Activated CD4-positive, CD25-positive, alpha-beta regulatory T cell (primary cell): ENCODE measurements around the gene BCHE.

Source experiments
- DNase-seq, 4 experiments: peaks; one replicate each; lab custom pipeline; 2025; lab: John Stamatoyannopoulos, UW

BCHE gene

DNA sequence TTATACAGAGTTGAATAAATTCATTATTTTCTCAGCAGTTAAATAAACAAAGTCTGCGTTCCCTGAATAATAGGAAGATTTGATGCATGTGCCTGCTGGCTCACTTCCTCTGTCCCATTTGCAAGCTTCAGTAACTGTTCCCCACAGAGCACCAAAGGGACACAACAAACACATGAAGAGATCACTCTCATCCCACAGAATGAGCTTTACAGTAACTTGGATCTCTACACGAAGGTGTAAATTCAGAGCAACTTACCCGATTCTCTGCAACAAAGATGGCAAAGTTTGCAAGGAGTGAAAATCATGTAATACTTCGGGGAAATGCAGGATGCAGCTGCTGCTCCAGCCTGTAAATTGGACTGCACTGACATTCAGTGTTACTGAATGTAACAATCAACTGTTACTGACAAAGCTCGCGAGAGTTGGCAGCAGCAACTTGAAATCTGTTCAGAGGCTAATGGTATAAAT is at the start of gene BCHE:
Gene BCHE (minus strand): TSS at position 366 of the 468 bp plus-strand sequence. CDS start 6,390 bp downstream, outside the sequence.
- no peak for DNase-seq

DNA sequence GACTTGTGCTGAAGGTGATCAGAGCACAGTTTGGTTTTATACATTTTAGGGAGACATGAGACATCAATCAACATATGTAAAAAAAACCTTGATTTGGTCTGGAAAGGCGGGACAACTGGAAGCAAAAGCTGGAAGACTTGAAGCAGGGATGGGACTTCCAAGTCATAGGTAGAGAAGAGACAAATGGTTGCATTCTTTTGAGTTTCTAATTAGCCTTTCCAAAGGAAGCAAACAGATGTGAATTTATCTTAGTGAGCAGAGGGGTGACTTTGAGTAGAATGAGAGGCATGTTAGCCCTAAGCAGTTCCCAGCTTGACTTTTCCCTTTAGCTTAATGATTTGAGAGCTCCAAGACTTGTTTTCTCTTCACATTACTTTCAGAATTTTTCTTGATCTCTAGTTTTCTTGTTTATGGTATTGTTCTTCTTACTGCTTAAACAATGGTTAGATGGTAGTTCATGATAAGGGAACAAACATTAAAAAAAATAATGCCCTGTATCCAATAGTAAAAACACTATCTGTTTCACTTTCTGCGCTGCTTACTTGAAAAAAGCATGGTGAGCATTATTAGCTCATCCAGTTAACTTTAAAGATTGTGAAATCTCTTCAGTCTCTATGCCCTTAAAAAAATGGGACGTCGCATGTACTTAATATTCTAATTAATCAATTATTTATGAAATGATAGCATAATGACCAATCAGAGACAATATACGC is 48.5 kb upstream of the BCHE start:
- DNase-seq: no peak

GRCh38 chr3:165884518-165884917 is 47.3 kb upstream of the BCHE start:
- DNase-seq: no peak

- DNase-seq: no peak
These were observed 46.7 kb upstream of the BCHE start for GRCh38 chr3:165883863-165884478.

DNA sequence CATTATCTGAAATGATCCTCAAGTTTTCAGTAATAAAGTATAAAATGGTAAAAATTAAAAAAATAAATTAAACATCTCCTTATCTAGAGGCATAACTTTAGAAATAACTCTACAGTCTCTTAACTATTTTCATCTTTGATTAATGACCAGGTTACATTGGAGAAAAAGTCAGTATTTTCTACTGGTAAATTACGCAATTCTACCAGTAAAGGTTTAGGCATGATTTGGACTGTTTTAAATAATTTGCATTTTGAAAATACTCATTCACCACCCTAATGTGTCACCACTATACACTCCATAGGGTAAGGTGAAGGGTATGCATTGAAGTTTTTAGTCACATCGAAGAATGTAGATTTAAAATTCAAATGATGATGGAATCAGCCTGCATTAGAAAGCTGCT is 45.9 kb upstream of the BCHE start:
- no peak for DNase-seq

DNA sequence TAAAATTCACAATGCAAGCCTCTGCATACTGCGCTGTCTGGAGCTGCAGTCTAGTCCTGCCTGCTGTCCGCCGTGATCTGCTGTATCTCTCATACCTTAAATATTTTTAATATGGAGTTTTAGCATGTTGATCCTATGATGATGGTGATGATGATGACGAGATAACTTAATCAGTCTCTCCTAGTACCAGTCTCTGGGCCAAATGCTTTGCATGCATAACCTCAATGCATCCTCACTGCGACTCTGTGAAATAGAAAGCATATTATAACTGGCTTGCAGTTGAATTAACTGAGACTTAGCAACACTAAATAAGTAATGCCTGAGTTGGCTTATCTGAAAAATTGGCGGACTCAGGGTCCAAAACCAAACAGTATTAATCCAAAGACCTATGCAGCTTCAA is 38.4 kb upstream of the BCHE start:
- DNase-seq: no peak

DNA sequence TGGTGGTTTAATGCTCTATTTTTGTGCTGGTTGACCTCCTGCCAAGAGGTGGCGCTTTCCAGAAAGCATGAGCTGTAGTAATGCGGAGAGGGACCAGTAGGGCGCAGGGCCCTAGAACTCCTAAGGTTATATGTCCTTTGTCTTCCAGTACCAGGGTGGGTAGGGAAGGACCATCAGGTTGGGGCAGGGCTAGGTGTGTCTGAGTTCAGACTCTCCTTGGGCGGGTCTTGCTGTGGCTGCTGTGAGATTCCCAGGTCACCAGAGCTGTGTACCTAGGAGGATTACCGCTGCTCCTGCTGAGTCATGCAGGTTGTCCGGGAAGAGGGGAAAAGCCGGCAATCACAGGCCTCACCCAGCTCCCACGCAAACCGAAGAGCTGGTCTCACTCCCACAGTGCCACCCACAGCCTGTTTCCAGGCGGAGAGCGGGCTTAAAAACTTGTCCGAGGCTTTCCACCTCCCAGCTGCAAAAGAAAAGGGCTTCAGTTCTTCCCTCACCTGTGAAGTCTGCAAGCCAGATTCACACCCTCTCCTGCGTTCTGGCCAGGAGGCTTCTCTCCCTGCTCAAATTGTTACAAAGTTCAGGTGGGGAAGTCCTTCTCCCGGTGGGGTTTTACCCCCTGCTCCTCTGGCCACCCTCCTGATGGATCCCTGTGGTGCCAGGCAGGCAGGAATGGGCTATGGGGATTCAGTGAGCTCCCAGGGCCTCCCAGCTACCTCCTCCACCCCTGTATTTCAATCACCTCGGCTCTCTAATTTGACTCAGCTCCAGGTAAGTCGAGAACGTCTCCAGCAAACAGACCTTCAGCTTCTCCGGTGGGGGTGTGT is 37.7 kb upstream of the BCHE start:
- no peak for DNase-seq

DNA sequence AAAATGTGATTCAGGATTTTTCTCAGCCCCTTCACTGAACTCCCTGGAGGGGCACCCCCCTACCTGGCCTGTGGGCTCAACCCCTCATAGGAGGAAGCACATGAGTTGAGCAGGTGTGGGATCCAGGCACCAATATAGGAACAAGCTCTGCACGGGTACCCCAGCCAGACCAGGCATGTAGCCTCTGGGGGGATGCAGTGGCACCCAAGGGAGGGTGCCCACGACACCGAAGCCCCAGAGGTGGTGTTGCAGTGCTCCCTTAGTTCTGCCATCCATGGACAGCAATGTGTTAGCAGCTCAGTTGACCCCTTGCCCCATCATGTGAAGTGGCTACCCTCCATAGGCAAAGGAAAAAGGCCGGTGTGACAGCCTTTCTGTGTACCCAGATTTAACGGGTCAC is 30.9 kb upstream of the BCHE start:
- DNase-seq: no peak

DNA sequence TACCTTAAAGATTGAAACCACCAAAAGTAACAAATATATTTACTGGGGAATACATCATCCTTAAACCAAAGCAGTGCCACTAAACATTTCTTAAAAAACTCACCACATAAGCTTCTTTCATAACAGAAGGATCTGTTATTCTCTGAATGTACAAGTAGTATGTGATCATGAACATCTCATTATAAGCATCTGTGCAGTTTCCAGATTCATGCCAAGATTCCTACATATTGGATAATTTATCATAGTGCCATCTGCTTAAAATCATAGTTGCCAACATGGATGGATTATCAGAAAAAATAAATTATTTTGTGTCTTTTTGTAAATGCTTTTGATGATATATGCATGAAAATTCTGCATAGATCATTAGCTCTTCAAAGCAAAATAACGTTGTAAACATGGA is 21.8 kb upstream of the BCHE start:
- DNase-seq: no peak

DNA sequence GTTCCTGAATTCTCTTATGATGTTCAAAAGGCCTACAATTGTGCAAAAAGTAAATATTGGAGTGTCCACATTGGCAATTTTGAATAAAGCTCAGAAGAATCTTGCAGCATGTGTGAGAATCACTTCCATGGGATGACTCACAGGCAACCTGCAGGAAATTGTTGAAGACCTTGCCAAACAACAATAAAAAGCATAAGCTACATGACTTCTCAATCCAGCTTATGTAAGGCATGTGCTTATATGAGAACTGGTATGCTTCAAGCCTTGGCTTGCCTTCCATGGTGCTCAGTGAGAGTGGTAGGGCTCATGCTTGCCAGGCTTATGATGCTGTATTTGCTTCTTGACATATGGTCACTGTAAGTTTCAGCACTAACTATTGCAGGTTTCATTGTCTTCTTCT is 18.4 kb upstream of the BCHE start:
- no peak for DNase-seq

GRCh38 chr3:165854696-165855095 is 17.5 kb upstream of the BCHE start:
- no peak for DNase-seq

- DNase-seq: no peak
These were observed 15.5 kb upstream of the BCHE start for GRCh38 chr3:165852711-165853110.

- no peak for DNase-seq
These were observed 15.0 kb upstream of the BCHE start for GRCh38 chr3:165852191-165852590.

GRCh38 chr3:165846056-165846455 is 8.8 kb upstream of the BCHE start:
- no peak for DNase-seq

GRCh38 chr3:165839296-165840076 is 2.3 kb upstream of the BCHE start:
- DNase-seq: no peak

GRCh38 chr3:165837801-165838200 is 578 bp upstream of the BCHE start:
- no peak for DNase-seq

- no peak for DNase-seq
These were observed 1.8 kb downstream of the BCHE start for GRCh38 chr3:165835431-165835830.

GRCh38 chr3:165830746-165831145 is 6.5 kb downstream of the BCHE start:
- no peak for DNase-seq

- no peak for DNase-seq
These were observed 9.3 kb downstream of the BCHE start for GRCh38 chr3:165827883-165828282.

GRCh38 chr3:165827233-165827632 is 10.0 kb downstream of the BCHE start:
- DNase-seq: no peak

DNA sequence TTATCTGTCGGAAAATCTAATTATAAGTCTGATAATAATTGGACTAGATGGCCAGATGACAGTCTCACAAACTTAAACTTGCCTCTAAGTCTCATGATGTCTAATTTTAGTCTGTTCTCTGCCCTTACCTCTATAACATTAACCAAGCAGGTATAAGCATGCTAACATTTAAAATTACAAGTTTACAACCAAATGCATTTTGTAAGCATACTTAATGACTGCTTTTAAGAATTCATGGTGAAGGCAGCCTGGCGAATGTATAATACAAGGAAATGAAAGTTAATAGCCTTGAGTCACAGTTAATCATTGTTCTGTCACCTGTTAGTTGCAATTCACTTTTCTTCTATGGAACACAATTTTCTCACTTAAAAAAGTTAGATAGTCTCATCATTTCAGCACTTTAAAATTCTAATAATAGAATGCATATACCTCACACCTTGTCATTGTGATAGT is 16.5 kb downstream of the BCHE start:
- DNase-seq: no peak

GRCh38 chr3:165817160-165817709 is 20.0 kb downstream of the BCHE start:
- no peak for DNase-seq
